B cell (primary cell): ENCODE measurements around the gene B9D2. TPM values are rescaled to one million over a fixed set of nuclear protein-coding genes. Genes with fewer than 3 reads are reported as not detected.

ENCODE experiments used
- ATAC-seq: fragments of 200-7000 bp; cut with Tn5 transposase; one replicate; pipeline ENCODE4 v1.10.0; 2021; ENCODE audit warnings: low read depth, mild to moderate bottlenecking, moderate number of reproducible peaks, moderate library complexity
- CTCF ChIA-PET: fragments of 350-600 bp; sonication (Branson Sonifier 250); formaldehyde crosslinking; loops from one replicate; lab custom pipeline; 2021; ENCODE audit warnings: antibody characterized with exemption, inconsistent platforms; lab: Charles Lee
- POLR2A ChIA-PET: fragments of 350-600 bp; sonication (Branson Sonifier 250); formaldehyde crosslinking; loops from one replicate; lab custom pipeline; 2021; ENCODE audit warnings: antibody characterized with exemption; lab: Charles Lee
- DNase-seq: peaks from one replicate; pipeline ENCODE4 v3.0.0; 2013
- H2AFZ ChIP-seq: 2 replicates; pipeline ENCODE4 v1.6.1; 2012; ENCODE audit warnings: mild to moderate bottlenecking, low read depth, low read length; ENCODE audit not compliant: insufficient read depth, poor library complexity, severe bottlenecking
- H3K27ac ChIP-seq, 2 donors: 1 replicate in 1 of 2; 2 replicates in 1 of 2; pipeline ENCODE4 v1.5.1; 2012 to 2013; ENCODE audit warnings: low read length in 2 of 2, mild to moderate bottlenecking in 2 of 2, moderate library complexity in 1 of 2
- H3K27me3 ChIP-seq, 4 experiments: fragments of 200-600 bp in 1 of 4; sonication (generic) in 1 of 4; replicated peaks in 1 of 4; 1 replicate in 2 of 4; 2 replicates in 2 of 4; pipeline versions ENCODE4 v1.6.1 to v1.7.0; 2013 to 2016; ENCODE audit warnings: low read length in 3 of 4, mild to moderate bottlenecking in 2 of 4, mixed read lengths in 1 of 4, moderate library complexity in 1 of 4; ENCODE audit not compliant: insufficient read depth in 4 of 4, control insufficient read depth in 3 of 4; ENCODE audit errors: control extremely low read depth in 1 of 4
- H3K36me3 ChIP-seq, 2 experiments: replicated peaks in 1 of 2; 1 replicate in 1 of 2; 2 replicates in 1 of 2; pipeline versions ENCODE4 v1.6.1 to v1.7.1; 2013; ENCODE audit warnings: low read length in 1 of 2; ENCODE audit not compliant: insufficient read depth in 2 of 2, control insufficient read depth in 1 of 2; ENCODE audit errors: control extremely low read depth in 1 of 2, extremely low read depth in 1 of 2
- H3K4me1 ChIP-seq, 2 donors: fragments of 200-600 bp in 1 of 2; sonication (generic) in 1 of 2; 1 replicate in 1 of 2; 2 replicates in 1 of 2; pipeline versions ENCODE4 v1.5.1 to v1.6.1; 2013 to 2017; ENCODE audit warnings: low read length in 2 of 2; ENCODE audit not compliant: control insufficient read depth in 2 of 2, insufficient read depth in 2 of 2
- H3K4me2 ChIP-seq: replicated peaks from 2 replicates; pipeline ENCODE3; 2012; ENCODE audit warnings: mild to moderate bottlenecking, low read depth, low read length; ENCODE audit not compliant: poor library complexity, severe bottlenecking
- H3K4me3 ChIP-seq, 5 experiments: fragments of 200-600 bp in 1 of 5; sonication (generic) in 1 of 5; 1 replicate in 3 of 5; 2 replicates in 2 of 5; pipeline versions ENCODE4 v1.5.1 to v1.7.0; 2011 to 2016; ENCODE audit warnings: low read length in 4 of 5, mild to moderate bottlenecking in 4 of 5, low read depth in 2 of 5, control low read depth in 1 of 5, moderate library complexity in 1 of 5; ENCODE audit not compliant: insufficient read depth in 1 of 5; ENCODE audit errors: control extremely low read depth in 1 of 5, extremely low read depth in 1 of 5
- H3K79me2 ChIP-seq: fragments of 200-600 bp; sonication (generic); one replicate; pipeline ENCODE4 v1.6.0; 2016; ENCODE audit warnings: low read length; ENCODE audit not compliant: control insufficient read depth, insufficient read depth
- H3K9ac ChIP-seq: fragments of 200-600 bp; sonication (generic); 2 replicates; pipeline ENCODE4 v1.6.1; 2017; ENCODE audit warnings: mild to moderate bottlenecking, low read length, moderate library complexity
- H3K9me3 ChIP-seq, 3 donors: one replicate each; pipeline versions ENCODE4 v1.6.1 to v1.7.1; 2013; ENCODE audit warnings: low read length in 2 of 3; ENCODE audit not compliant: control insufficient read depth in 2 of 3, insufficient read depth in 1 of 3; ENCODE audit errors: control extremely low read depth in 1 of 3
- H4K20me1 ChIP-seq: 2 replicates; pipeline ENCODE4 v1.6.0; 2012; ENCODE audit warnings: mild to moderate bottlenecking, low read length; ENCODE audit not compliant: insufficient read depth, control insufficient read depth, poor library complexity, severe bottlenecking
- H3K27ac Mint-ChIP-seq: one replicate; pipeline ENCODE4 v1.8.0; 2021; ENCODE audit warnings: mixed read lengths
- H3K27me3 Mint-ChIP-seq: one replicate; pipeline ENCODE4 v1.8.0; 2021; ENCODE audit warnings: mixed read lengths
- H3K4me1 Mint-ChIP-seq: one replicate; pipeline ENCODE4 v1.8.0; 2021; ENCODE audit warnings: mixed read lengths
- H3K4me3 Mint-ChIP-seq: one replicate; pipeline ENCODE4 v1.8.0; 2021; ENCODE audit warnings: mixed read lengths
- H3K9me3 Mint-ChIP-seq: one replicate; pipeline ENCODE4 v1.8.0; 2022; ENCODE audit warnings: mixed read lengths; ENCODE audit not compliant: insufficient read depth
- CTCF ChIP-seq: fragments of 200-600 bp; IDR thresholded peaks from one replicate; pipeline ENCODE4 v1.8.0; 2022; ENCODE audit warnings: antibody characterized with exemption, mild to moderate bottlenecking
- EZH2 ChIP-seq: IDR thresholded peaks from 2 replicates; pipeline ENCODE4 v1.6.1; 2012; ENCODE audit warnings: borderline replicate concordance, low read depth, mild to moderate bottlenecking, moderate library complexity, low read length; ENCODE audit not compliant: insufficient read depth, poor library complexity, severe bottlenecking
- WGBS: methylation state at CpG from one replicate; pipeline ENCODE4 v1.1.5; 2013; ENCODE audit warnings: missing lambda C conversion rate; ENCODE audit not compliant: insufficient coverage; 5-methylcytosine and 5-hydroxymethylcytosine counted together
- intact Hi-C: fragments of 100-400 bp; cut with micrococcal nuclease; formaldehyde crosslinking; loops from one replicate; pipeline ENCODE4 v1.10.0; 2022
- polyA plus RNA-seq: library from polyadenylated mRNA; depleted of rRNA; stranded (reverse); fragments of >200 nt; gene quantifications from 2 replicates; pipeline ENCODE4 v1.2.3, GENCODE V29; 2012
- total RNA-seq, 2 donors: library from RNA; stranded (reverse); fragments of 120-200 nt in 1 of 2; gene quantifications; 1 replicate in 1 of 2; 2 replicates in 1 of 2; pipeline versions ENCODE4 v1.2.3 to v1.2.4, GENCODE V29; 2013 to 2022

Gene B9D2
- total and polyA plus RNA-seq, 2 donors (not counting 1 experiment from before 2014, with no cell fraction given) = 9.9 to 17.5 TPM

GRCh38 chr19:41399091-41399490 is 35.1 kb upstream of the B9D2 start:
- no peak for TF ChIP-seq EZH2
- no peak for TF ChIP-seq CTCF
- H3K4me1 ChIP-seq = peaks cover 27 to 28% of the 10 kb centered on the region in 2 donors
- peaks cover 10% of the 10 kb centered on the region for H4K20me1 ChIP-seq
- H3K9me3 Mint-ChIP-seq = no peaks in the 10 kb centered on the region
- peaks cover 45% of the 10 kb centered on the region for H3K4me1 Mint-ChIP-seq
- peaks cover 0 to 13% of the 10 kb centered on the region in 2 experiments for H3K36me3 ChIP-seq
- CTCF ChIA-PET = interaction anchor here (0.6 kb wide), 1 partner anchor 197 kb away, joined by 3 read pairs; no protein-coding TSS in a partner anchor
- ATAC-seq = no peak
- peaks cover 76% of the 10 kb centered on the region for H3K79me2 ChIP-seq
- no peaks in the 10 kb centered on the region for H3K27me3 ChIP-seq
- no peak overlapping the region for H2AFZ ChIP-seq
- no peaks in the 10 kb centered on the region for H3K27me3 Mint-ChIP-seq
- H3K9me3 ChIP-seq = no peaks in the 10 kb centered on the region
- peak overlapping the region; percentile 86 for H3K9ac ChIP-seq
- no peak overlapping the region for H3K4me3 ChIP-seq
- 92% methylated on average over 2 of the region's 3 CpGs for WGBS
- H3K4me2 ChIP-seq = peak overlapping the region; percentile 88
- intact Hi-C loops = loop anchor here (5.0 kb wide), 1 partner anchor 682 kb away; the partner anchor contains the start of genes COQ8B and ITPKC
- no peak overlapping the region for H3K27ac ChIP-seq
- no peak for DNase-seq
- POLR2A ChIA-PET = interaction anchor here (0.6 kb wide), 1 partner anchor 20 kb away, joined by 4 read pairs; no protein-coding TSS in a partner anchor
- peak overlapping the region; percentile 96 for H3K4me3 Mint-ChIP-seq
- H3K27ac Mint-ChIP-seq = peak overlapping the region; percentile 65

- intact Hi-C loops = loop anchor here (5.0 kb wide), 1 partner anchor 681 kb away; the partner anchor contains the start of genes COQ8B and ITPKC
- H3K27me3 ChIP-seq = no peaks in the 10 kb centered on the region
- H3K4me3 Mint-ChIP-seq = peak overlapping the region; percentile 96
- peaks cover 27 to 28% of the 10 kb centered on the region in 2 donors for H3K4me1 ChIP-seq
- peak overlapping the region; percentile 84 to 100 (median 90) for H3K4me3 ChIP-seq
- peaks cover 80% of the 10 kb centered on the region for H3K79me2 ChIP-seq
- H3K36me3 ChIP-seq = peaks cover 0 to 10% of the 10 kb centered on the region in 2 experiments
- DNase-seq = no peak
- no peaks in the 10 kb centered on the region for H3K9me3 ChIP-seq
- no peaks in the 10 kb centered on the region for H3K27me3 Mint-ChIP-seq
- peak overlapping the region; percentile 88 for H3K4me2 ChIP-seq
- peaks cover 45% of the 10 kb centered on the region for H3K4me1 Mint-ChIP-seq
- no peak overlapping the region for H2AFZ ChIP-seq
- no peak for TF ChIP-seq CTCF
- TF ChIP-seq EZH2 = no peak
- no peak for ATAC-seq
- peaks cover 10% of the 10 kb centered on the region for H4K20me1 ChIP-seq
- peak overlapping the region in 1 of 2 donors; percentile 96 for H3K27ac ChIP-seq
- peak overlapping the region; percentile 65 for H3K27ac Mint-ChIP-seq
- POLR2A ChIA-PET = interaction anchor here (0.5 to 0.8 kb wide), 3 partner anchors 35 to 194 kb away, joined by 3 to 6 read pairs (median 5); partner anchors contain the start of gene B9D2
- H3K9me3 Mint-ChIP-seq = no peaks in the 10 kb centered on the region
- 14% methylated on average over 1 of the region's 3 CpGs for WGBS
- peak overlapping the region; percentile 86 for H3K9ac ChIP-seq
- CTCF ChIA-PET = interaction anchor here (0.6 kb wide), 1 partner anchor 197 kb away, joined by 3 read pairs; no protein-coding TSS in a partner anchor
Observed at GRCh38 chr19:41398598-41398997, 34.6 kb upstream of the B9D2 start.
